Gastrocnemius medialis (tissue), 4 donors: ENCODE data around the gene MEIS2. TPM values are rescaled to one million over a fixed set of nuclear protein-coding genes. Genes with fewer than 3 reads are reported as not detected.

Experiments used
- ATAC-seq, 2 donors: fragments of 150-250 bp; one replicate each; pipeline ENCODE4 v1.9.1; 2016
- DNase-seq, 2 donors: peaks; one replicate each; pipeline ENCODE4 v3.0.0-alpha.2; 2019
- H3K27ac ChIP-seq, 4 donors: fragments of 200-600 bp; sonication (generic); 1 replicate in 1 of 4; 2 replicates in 3 of 4; pipeline ENCODE4 v1.5.1; 2016 to 2018; ENCODE audit warnings: mild to moderate bottlenecking in 2 of 4, moderate library complexity in 1 of 4
- H3K27me3 ChIP-seq, 3 donors: fragments of 200-600 bp; sonication (generic) in 2 of 3; 1 replicate in 1 of 3; 2 replicates in 2 of 3; pipeline versions ENCODE4 v1.5.1 to v1.6.0; 2016 to 2019; ENCODE audit warnings: mild to moderate bottlenecking in 1 of 3, moderate library complexity in 1 of 3
- H3K36me3 ChIP-seq, 2 donors: fragments of 200-600 bp; sonication (generic) in 1 of 2; one replicate each; pipeline ENCODE4 v1.5.1; 2017 to 2018
- H3K4me1 ChIP-seq, 2 donors: fragments of 200-600 bp; sonication (generic) in 1 of 2; one replicate each; pipeline ENCODE4 v1.5.1; 2016 to 2017; ENCODE audit warnings: mild to moderate bottlenecking in 2 of 2
- H3K4me3 ChIP-seq, 4 donors: fragments of 200-600 bp; sonication (generic) in 3 of 4; 1 replicate in 1 of 4; 2 replicates in 3 of 4; pipeline ENCODE4 v1.5.1; 2016 to 2019; ENCODE audit warnings: mild to moderate bottlenecking in 2 of 4
- H3K9me3 ChIP-seq, 3 donors: fragments of 200-600 bp; sonication (generic) in 2 of 3; 1 replicate in 1 of 3; 2 replicates in 2 of 3; pipeline ENCODE4 v1.5.1; 2016 to 2019
- POLR2A ChIP-seq, 2 donors: fragments of 450-650 bp; IDR thresholded peaks; one replicate each; pipeline ENCODE4 v1.6.1; 2017; ENCODE audit warnings: antibody characterized with exemption in 2 of 2, mild to moderate bottlenecking in 2 of 2, moderate library complexity in 2 of 2
- in situ Hi-C, 4 donors: fragments of 200-750 bp; cut with MboI; loops; one replicate each; pipeline versions ENCODE4 v1.15.0 to v1.8.0; 2017; ENCODE audit warnings: low sequenced_read_pairs in 4 of 4
- intact Hi-C: fragments of 100-400 bp; cut with DNase I; formaldehyde crosslinking; loops from one replicate; pipeline ENCODE4 v1.15.1; 2023; ENCODE audit warnings: low total_unique reads
- total RNA-seq, 4 donors: library from RNA; depleted of rRNA; stranded (reverse); fragments of >200 nt; gene quantifications; one replicate each; pipeline versions ENCODE4 v1.1.0 to v1.2.3, GENCODE V29; 2016
- TF ChIP-seq, protein P1 (sequence below), 5 experiments: fragments of 450-650 bp in 3 of 5; fragments of 200-600 bp in 2 of 5; sonication (generic) in 2 of 5; IDR thresholded peaks in 4 of 5; conservative IDR thresholded peaks in 1 of 5; 1 replicate in 4 of 5; 2 replicates in 1 of 5; pipeline ENCODE4 v1.5.1; 2016 to 2019; ENCODE audit warnings: antibody characterized with exemption in 5 of 5, mild to moderate bottlenecking in 3 of 5, moderate library complexity in 3 of 5

Gene MEIS2
- total RNA-seq, result 1 to 10 TPM in 1 of 4 donors, under 1 TPM in 2, not detected in 1; 0.31 to 1.8 (median 0.40) TPM

- TF ChIP-seq, protein P1, sequence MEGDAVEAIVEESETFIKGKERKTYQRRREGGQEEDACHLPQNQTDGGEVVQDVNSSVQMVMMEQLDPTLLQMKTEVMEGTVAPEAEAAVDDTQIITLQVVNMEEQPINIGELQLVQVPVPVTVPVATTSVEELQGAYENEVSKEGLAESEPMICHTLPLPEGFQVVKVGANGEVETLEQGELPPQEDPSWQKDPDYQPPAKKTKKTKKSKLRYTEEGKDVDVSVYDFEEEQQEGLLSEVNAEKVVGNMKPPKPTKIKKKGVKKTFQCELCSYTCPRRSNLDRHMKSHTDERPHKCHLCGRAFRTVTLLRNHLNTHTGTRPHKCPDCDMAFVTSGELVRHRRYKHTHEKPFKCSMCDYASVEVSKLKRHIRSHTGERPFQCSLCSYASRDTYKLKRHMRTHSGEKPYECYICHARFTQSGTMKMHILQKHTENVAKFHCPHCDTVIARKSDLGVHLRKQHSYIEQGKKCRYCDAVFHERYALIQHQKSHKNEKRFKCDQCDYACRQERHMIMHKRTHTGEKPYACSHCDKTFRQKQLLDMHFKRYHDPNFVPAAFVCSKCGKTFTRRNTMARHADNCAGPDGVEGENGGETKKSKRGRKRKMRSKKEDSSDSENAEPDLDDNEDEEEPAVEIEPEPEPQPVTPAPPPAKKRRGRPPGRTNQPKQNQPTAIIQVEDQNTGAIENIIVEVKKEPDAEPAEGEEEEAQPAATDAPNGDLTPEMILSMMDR (IDR thresholded peaks at IDR 0.05 in 4 of 5, conservative IDR thresholded peaks at IDR 0.05 in 1 of 5), result no peak
- peak in 1 of 2 donors; percentile 2 for TF ChIP-seq POLR2A (IDR thresholded peaks at IDR 0.05)
- Histone ChIP-seq H3K4me1 (peaks cover 26 to 49% of the 10 kb centered on the region in 2 donors), H3K36me3 (no peaks in the 10 kb centered on the region), H3K9me3 (no peaks in the 10 kb centered on the region), H3K4me3 (peak within 1 kb of the TSS; percentile 65 to 93 (median 72)), H3K27me3 (peaks cover 92 to 98% (median 98%) of the 10 kb centered on the region in 3 donors), H3K27ac (peak within 1 kb of the TSS; percentile 32 to 75 (median 64))
- DNase-seq (peak; percentile 59 to 67), ATAC-seq (peak; percentile 23 to 45)
- intact Hi-C loops, result loop anchor here (5.0 kb wide), 1 partner anchor 218 kb away; no protein-coding TSS in a partner anchor
- in situ Hi-C loops, result loop anchor here in 3 of 4 donors (25.0 kb wide), 1 partner anchor 213 kb away; no protein-coding TSS in a partner anchor
These were observed at the start of gene MEIS2 for GRCh38 chr15:37100109-37100965. Gene MEIS2 (minus strand): TSS chr15:37100549. CDS start chr15:37099466, 1,083 bp downstream.

- ATAC-seq, result no peak
- TF ChIP-seq, protein P1 (IDR thresholded peaks at IDR 0.05 in 4 of 5, conservative IDR thresholded peaks at IDR 0.05 in 1 of 5), result no peak
- H3K27me3 ChIP-seq, result no peaks in the 10 kb centered on the region
These were observed 48.8 kb upstream of the MEIS2 start for GRCh38 chr15:37149146-37149545.

GRCh38 chr15:37148714-37149113 is 48.4 kb upstream of the MEIS2 start:
- intact Hi-C loops (no loop called here), in situ Hi-C loops (no loop called here)
- H3K27ac ChIP-seq, result no peak overlapping the region
- no peaks in the 10 kb centered on the region for H3K36me3 ChIP-seq
- no peak for DNase-seq
- no peaks in the 10 kb centered on the region for H3K4me1 ChIP-seq
- H3K4me3 ChIP-seq, result no peak overlapping the region
- no peak for ATAC-seq
- no peaks in the 10 kb centered on the region for H3K9me3 ChIP-seq
- no peak for TF ChIP-seq POLR2A (IDR thresholded peaks at IDR 0.05)
- TF ChIP-seq, protein P1 (IDR thresholded peaks at IDR 0.05 in 4 of 5, conservative IDR thresholded peaks at IDR 0.05 in 1 of 5), result no peak
- no peaks in the 10 kb centered on the region for H3K27me3 ChIP-seq

More at GRCh38 chr15:37149146-37149545, 48.8 kb upstream of the MEIS2 start:
- no peak for DNase-seq
- no peak overlapping the region for H3K4me3 ChIP-seq
- H3K4me1 ChIP-seq, result no peaks in the 10 kb centered on the region
- in situ Hi-C loops, result no loop called here
- H3K9me3 ChIP-seq, result no peaks in the 10 kb centered on the region
- intact Hi-C loops, result no loop called here
- no peak overlapping the region for H3K27ac ChIP-seq
- H3K36me3 ChIP-seq, result no peaks in the 10 kb centered on the region

DNA sequence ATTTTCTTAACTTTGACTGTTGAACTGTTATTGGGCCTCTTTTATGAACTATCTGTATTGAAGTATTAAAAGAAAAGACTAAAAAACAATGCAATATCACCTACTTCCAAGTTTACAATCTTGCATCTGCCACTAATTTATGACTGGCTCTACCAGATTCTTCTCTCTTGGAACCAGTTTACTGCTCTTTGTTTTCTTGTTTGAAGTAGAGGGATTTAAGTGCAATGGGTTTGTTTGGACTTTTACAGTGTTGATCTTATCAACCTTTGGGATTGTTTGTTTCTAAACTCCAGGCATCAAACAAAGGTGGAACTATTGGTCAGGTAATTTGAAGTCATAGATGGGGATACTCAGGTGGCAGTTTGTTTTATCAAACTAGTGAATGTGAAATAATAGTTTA is 43.0 kb upstream of the MEIS2 start:
- Histone ChIP-seq H3K4me3 (no peak overlapping the region), H3K9me3 (no peaks in the 10 kb centered on the region), H3K27me3 (no peaks in the 10 kb centered on the region), H3K4me1 (no peaks in the 10 kb centered on the region), H3K36me3 (no peaks in the 10 kb centered on the region), H3K27ac (no peak overlapping the region)
- no peak for ATAC-seq
- DNase-seq, result no peak
- in situ Hi-C loops, result no loop called here
- intact Hi-C loops, result no loop called here
- no peak for TF ChIP-seq POLR2A (IDR thresholded peaks at IDR 0.05)
- TF ChIP-seq, protein P1 (IDR thresholded peaks at IDR 0.05 in 4 of 5, conservative IDR thresholded peaks at IDR 0.05 in 1 of 5), result no peak
